ENCODE results near the gene OR5M11. TPM values are rescaled to one million over a fixed set of nuclear protein-coding genes. Genes with fewer than 3 reads are reported as not detected.

OR5M11 gene
- total RNA-seq, 1 experiment from 2014 or later = not detected

DNA sequence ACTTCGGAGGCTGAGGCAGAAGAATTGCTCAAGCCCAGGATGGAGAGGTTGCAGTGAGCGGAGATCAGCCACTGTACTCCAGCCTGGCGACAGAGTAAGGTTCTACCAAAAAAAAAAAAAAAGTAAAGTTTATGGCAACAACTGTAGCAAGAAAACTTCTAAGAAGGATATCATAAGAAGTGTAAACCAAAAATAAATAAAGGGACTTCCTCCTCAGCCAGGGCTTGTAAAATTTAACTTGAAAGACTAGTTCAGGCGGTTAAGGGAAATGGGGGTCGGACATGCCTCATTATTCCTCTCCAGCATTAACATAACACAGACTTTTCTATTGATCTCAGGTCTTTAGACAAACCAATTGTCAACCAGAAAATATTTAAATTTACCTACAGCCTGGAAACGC lies 2.5 kb upstream of the OR5M11 start:
- CTCF ChIA-PET = no interaction called here
- Mint-ChIP-seq H3K36me3 (ENCODE audit: insufficient read depth, unreplicated experiment) (no peaks in the 10 kb centered on the region), H3K27me3 (ENCODE audit: insufficient read depth, unreplicated experiment) (no peaks in the 10 kb centered on the region), H3K27ac (ENCODE audit: low read depth, unreplicated experiment) (no peak overlapping the region), H3K9me3 (ENCODE audit: unreplicated experiment) (peaks cover 26% of the 10 kb centered on the region), H3K4me1 (ENCODE audit: insufficient read depth, unreplicated experiment) (no peaks in the 10 kb centered on the region), H3K4me3 (ENCODE audit: unreplicated experiment) (no peak overlapping the region)
- intact Hi-C loops (cut with micrococcal nuclease) = no loop called here
- POLR2A ChIA-PET = no interaction called here
- no peak for DNase-seq (ENCODE audit: unreplicated experiment)
- no TSS peak for BruUV-seq (replicated peaks)
- no peak for TF ChIP-seq CTCF (IDR thresholded peaks at IDR 0.05; ENCODE audit: unreplicated experiment)

DNA sequence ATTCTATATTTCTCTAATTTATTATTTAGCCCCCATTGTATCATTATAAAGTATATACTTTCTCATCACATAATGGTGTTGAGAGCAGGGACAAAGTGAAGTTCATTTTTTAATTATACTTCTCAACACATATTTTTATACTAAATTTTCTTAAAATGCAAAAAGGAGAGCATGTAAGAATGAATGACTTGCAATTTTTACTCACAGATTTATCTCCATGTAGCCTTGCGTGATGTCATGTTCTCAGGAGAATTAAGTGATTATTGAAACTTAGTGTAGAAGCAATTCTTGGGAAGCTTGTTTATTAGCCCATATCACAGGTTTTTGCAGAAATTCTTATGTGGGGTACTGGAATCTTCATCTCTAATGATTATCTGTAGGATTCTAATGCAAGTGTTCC lies 682 bp upstream of the OR5M11 start:
- no peak for DNase-seq (ENCODE audit: unreplicated experiment)
- Mint-ChIP-seq H3K4me1 (ENCODE audit: insufficient read depth, unreplicated experiment) (no peaks in the 10 kb centered on the region), H3K4me3 (ENCODE audit: unreplicated experiment) (no peak overlapping the region), H3K27me3 (ENCODE audit: insufficient read depth, unreplicated experiment) (no peaks in the 10 kb centered on the region), H3K27ac (ENCODE audit: low read depth, unreplicated experiment) (no peak overlapping the region), H3K9me3 (ENCODE audit: unreplicated experiment) (peaks cover 26% of the 10 kb centered on the region), H3K36me3 (ENCODE audit: insufficient read depth, unreplicated experiment) (no peaks in the 10 kb centered on the region)
- ChIA-PET POLR2A (no interaction called here), CTCF (no interaction called here)
- intact Hi-C loops (cut with micrococcal nuclease) = no loop called here
- no TSS peak for BruUV-seq (replicated peaks)
- no peak for TF ChIP-seq CTCF (IDR thresholded peaks at IDR 0.05; ENCODE audit: unreplicated experiment)

DNA sequence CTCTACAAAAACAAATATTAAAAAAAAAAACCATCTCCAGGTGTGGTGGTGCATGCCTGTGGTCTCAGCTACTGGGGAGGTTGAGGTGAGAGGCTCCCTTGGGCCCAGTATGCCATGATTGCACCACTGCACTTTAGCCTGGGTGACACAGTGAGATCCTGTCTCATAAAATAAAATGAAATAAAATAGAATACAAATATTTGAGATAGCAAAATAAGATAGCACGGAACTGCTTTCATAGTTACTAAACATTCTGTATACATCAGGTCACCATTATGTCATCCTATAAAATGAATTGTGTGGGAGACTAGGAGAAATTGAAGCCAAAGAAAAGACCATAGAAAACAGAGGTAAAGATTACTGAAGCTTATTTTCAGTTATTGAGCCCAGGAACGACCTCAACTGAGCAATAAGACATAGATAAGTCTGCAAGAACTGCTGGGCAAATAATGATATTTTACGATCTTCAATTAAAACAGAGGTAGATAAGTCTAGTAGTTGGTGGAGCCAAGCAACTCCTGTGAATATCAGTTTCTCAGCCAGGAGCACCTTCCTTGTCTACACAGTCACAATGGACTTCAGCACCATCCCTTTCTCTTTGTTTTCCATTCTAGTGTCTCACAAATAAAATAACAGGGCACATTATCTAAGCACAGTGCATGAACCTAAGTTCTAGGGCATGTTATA lies 9.9 kb downstream of the OR5M11 start:
- DNase-seq (ENCODE audit: unreplicated experiment) = no peak
- Mint-ChIP-seq H3K27me3 (ENCODE audit: insufficient read depth, unreplicated experiment) (no peaks in the 10 kb centered on the region), H3K4me3 (ENCODE audit: unreplicated experiment) (no peak overlapping the region), H3K27ac (ENCODE audit: low read depth, unreplicated experiment) (no peak overlapping the region), H3K9me3 (ENCODE audit: unreplicated experiment) (no peaks in the 10 kb centered on the region), H3K36me3 (ENCODE audit: insufficient read depth, unreplicated experiment) (no peaks in the 10 kb centered on the region), H3K4me1 (ENCODE audit: insufficient read depth, unreplicated experiment) (no peaks in the 10 kb centered on the region)
- no TSS peak for BruUV-seq (replicated peaks)
- ChIA-PET POLR2A (no interaction called here), CTCF (no interaction called here)
- intact Hi-C loops (cut with micrococcal nuclease) = no loop called here
- no peak for TF ChIP-seq CTCF (IDR thresholded peaks at IDR 0.05; ENCODE audit: unreplicated experiment)

- DNase-seq (ENCODE audit: unreplicated experiment) = no peak
- TF ChIP-seq CTCF (IDR thresholded peaks at IDR 0.05; ENCODE audit: unreplicated experiment) = no peak
- Mint-ChIP-seq H3K4me3 (ENCODE audit: unreplicated experiment) (no peak overlapping the region), H3K27ac (ENCODE audit: low read depth, unreplicated experiment) (no peak overlapping the region), H3K27me3 (ENCODE audit: insufficient read depth, unreplicated experiment) (no peaks in the 10 kb centered on the region), H3K36me3 (ENCODE audit: insufficient read depth, unreplicated experiment) (no peaks in the 10 kb centered on the region), H3K4me1 (ENCODE audit: insufficient read depth, unreplicated experiment) (no peaks in the 10 kb centered on the region), H3K9me3 (ENCODE audit: unreplicated experiment) (no peaks in the 10 kb centered on the region)
- ChIA-PET POLR2A (interaction anchor here (0.6 kb wide), 1 partner anchor 330 kb away, joined by 3 read pairs; no protein-coding TSS in a partner anchor), CTCF (no interaction called here)
- intact Hi-C loops (cut with micrococcal nuclease) = no loop called here
- BruUV-seq (replicated peaks) = no TSS peak
Measured at GRCh38 chr11:56531856-56532255, 11.2 kb downstream of the OR5M11 start.
